ENCODE results near the gene FGFR2. TPM values are rescaled to one million over a fixed set of nuclear protein-coding genes. Genes with fewer than 3 reads are reported as not detected.

The FGFR2 gene
- total RNA-seq, 1 donor from 2014 or later: 11.8 TPM

DNA sequence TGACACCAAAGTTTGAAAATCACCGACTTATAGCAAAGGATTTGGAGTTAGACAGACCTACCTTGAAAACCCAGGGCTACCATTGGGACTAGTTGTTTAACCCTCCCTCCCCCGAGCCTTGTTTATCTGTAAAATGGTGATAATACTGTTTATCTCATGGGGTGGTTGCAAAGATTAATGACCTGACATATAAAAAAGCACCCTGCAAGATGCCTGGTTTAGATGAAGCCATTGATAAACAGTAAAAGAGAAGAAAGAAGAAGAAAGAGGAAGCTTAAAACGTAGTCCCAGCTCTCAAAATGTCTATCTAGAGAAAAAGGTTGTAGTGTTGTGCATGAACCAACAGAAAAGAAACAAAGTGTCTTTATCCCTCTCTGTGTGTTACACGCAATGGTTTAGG lies 145.7 kb downstream of the FGFR2 start:
- FAIRE-seq: no peak
- H3K36me3 Mint-ChIP-seq (ENCODE audit: low read depth, unreplicated experiment): peaks cover 2% of the 10 kb centered on the region
- H3K4me2 ChIP-seq (ENCODE audit: low read length): no peak overlapping the region

DNA sequence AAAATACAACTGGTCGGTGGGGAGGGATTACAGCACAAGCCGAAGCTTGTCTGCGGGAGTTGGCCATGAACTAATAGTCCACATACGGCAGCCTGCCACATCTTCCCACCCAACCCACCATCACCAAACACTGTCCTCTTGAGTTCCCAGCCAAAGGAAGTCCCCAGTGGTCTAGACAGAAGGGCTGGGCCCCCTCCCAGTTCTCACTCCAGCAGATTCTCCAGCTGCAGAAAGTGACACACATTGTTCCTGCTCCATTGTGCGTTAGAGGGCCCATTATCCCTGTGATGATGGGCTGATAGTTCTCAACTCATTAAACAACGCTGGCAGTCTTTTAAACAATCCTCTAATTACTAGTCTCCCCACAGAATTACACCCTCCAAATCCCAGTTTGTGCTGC lies 148.0 kb downstream of the FGFR2 start:
- H3K27me3 ChIP-seq (ENCODE audit: insufficient read depth, low read length): no peaks in the 10 kb centered on the region
- Mint-ChIP-seq H3K4me3 (ENCODE audit: unreplicated experiment) (no peak overlapping the region), H3K36me3 (ENCODE audit: low read depth, unreplicated experiment) (no peaks in the 10 kb centered on the region), H3K27ac (ENCODE audit: unreplicated experiment) (no peak overlapping the region), H3K9me3 (ENCODE audit: unreplicated experiment) (no peaks in the 10 kb centered on the region), H3K4me1 (ENCODE audit: low read depth, unreplicated experiment) (peaks cover 9% of the 10 kb centered on the region), H3K27me3 (ENCODE audit: low read depth, unreplicated experiment) (peaks cover 11% of the 10 kb centered on the region)
- no peaks in the 10 kb centered on the region for H3K9me3 ChIP-seq (ENCODE audit: insufficient read depth, low read depth, low read length)
- H3K27ac ChIP-seq (ENCODE audit: low read depth, low read length): no peak overlapping the region
- no peak overlapping the region for H2AFZ ChIP-seq (ENCODE audit: low read depth, low read length)
- no peaks in the 10 kb centered on the region for H3K4me1 ChIP-seq (ENCODE audit: insufficient read depth, low read length)
- no peaks in the 10 kb centered on the region for H4K20me1 ChIP-seq (ENCODE audit: insufficient read depth, low read length)
- no peak overlapping the region for H3K4me3 ChIP-seq (ENCODE audit: insufficient read depth, low read depth, low read length)
- H3K9ac ChIP-seq (ENCODE audit: low read length): no peak overlapping the region
- H3K4me2 ChIP-seq (ENCODE audit: low read length): no peak overlapping the region
- FAIRE-seq: no peak
- TF ChIP-seq, protein P1, sequence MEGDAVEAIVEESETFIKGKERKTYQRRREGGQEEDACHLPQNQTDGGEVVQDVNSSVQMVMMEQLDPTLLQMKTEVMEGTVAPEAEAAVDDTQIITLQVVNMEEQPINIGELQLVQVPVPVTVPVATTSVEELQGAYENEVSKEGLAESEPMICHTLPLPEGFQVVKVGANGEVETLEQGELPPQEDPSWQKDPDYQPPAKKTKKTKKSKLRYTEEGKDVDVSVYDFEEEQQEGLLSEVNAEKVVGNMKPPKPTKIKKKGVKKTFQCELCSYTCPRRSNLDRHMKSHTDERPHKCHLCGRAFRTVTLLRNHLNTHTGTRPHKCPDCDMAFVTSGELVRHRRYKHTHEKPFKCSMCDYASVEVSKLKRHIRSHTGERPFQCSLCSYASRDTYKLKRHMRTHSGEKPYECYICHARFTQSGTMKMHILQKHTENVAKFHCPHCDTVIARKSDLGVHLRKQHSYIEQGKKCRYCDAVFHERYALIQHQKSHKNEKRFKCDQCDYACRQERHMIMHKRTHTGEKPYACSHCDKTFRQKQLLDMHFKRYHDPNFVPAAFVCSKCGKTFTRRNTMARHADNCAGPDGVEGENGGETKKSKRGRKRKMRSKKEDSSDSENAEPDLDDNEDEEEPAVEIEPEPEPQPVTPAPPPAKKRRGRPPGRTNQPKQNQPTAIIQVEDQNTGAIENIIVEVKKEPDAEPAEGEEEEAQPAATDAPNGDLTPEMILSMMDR (IDR thresholded peaks at IDR 0.05; ENCODE audit: insufficient read depth, low read depth, low read length): no peak
- no peak for TF ChIP-seq EZH2 (IDR thresholded peaks at IDR 0.05; ENCODE audit: insufficient read depth, low read length)
- no peaks in the 10 kb centered on the region for H3K79me2 ChIP-seq (ENCODE audit: insufficient read depth, low read length)
- no peaks in the 10 kb centered on the region for H3K36me3 ChIP-seq (ENCODE audit: insufficient read depth, low read length)
- no peak for DNase-seq (ENCODE audit: low read depth)

More for the DNA sequence above, 145.7 kb downstream of the FGFR2 start:
- TF ChIP-seq EZH2 (IDR thresholded peaks at IDR 0.05; ENCODE audit: insufficient read depth, low read length): no peak
- TF ChIP-seq, protein P1 (IDR thresholded peaks at IDR 0.05; ENCODE audit: insufficient read depth, low read depth, low read length): no peak
- no peak overlapping the region for H3K27ac ChIP-seq (ENCODE audit: low read depth, low read length)
- DNase-seq (ENCODE audit: low read depth): no peak
- no peaks in the 10 kb centered on the region for H3K27me3 ChIP-seq (ENCODE audit: insufficient read depth, low read length)
- H2AFZ ChIP-seq (ENCODE audit: low read depth, low read length): no peak overlapping the region
- Mint-ChIP-seq H3K9me3 (ENCODE audit: unreplicated experiment) (peaks cover 7% of the 10 kb centered on the region), H3K4me3 (ENCODE audit: unreplicated experiment) (no peak overlapping the region), H3K27me3 (ENCODE audit: low read depth, unreplicated experiment) (peaks cover 9% of the 10 kb centered on the region), H3K27ac (ENCODE audit: unreplicated experiment) (no peak overlapping the region), H3K4me1 (ENCODE audit: low read depth, unreplicated experiment) (peaks cover 12% of the 10 kb centered on the region)
- no peaks in the 10 kb centered on the region for H3K4me1 ChIP-seq (ENCODE audit: insufficient read depth, low read length)
- H4K20me1 ChIP-seq (ENCODE audit: insufficient read depth, low read length): no peaks in the 10 kb centered on the region
- H3K4me3 ChIP-seq (ENCODE audit: insufficient read depth, low read depth, low read length): no peak overlapping the region
- H3K79me2 ChIP-seq (ENCODE audit: insufficient read depth, low read length): no peaks in the 10 kb centered on the region
- no peak overlapping the region for H3K9ac ChIP-seq (ENCODE audit: low read length)
- H3K36me3 ChIP-seq (ENCODE audit: insufficient read depth, low read length): no peaks in the 10 kb centered on the region
- no peaks in the 10 kb centered on the region for H3K9me3 ChIP-seq (ENCODE audit: insufficient read depth, low read depth, low read length)

DNA sequence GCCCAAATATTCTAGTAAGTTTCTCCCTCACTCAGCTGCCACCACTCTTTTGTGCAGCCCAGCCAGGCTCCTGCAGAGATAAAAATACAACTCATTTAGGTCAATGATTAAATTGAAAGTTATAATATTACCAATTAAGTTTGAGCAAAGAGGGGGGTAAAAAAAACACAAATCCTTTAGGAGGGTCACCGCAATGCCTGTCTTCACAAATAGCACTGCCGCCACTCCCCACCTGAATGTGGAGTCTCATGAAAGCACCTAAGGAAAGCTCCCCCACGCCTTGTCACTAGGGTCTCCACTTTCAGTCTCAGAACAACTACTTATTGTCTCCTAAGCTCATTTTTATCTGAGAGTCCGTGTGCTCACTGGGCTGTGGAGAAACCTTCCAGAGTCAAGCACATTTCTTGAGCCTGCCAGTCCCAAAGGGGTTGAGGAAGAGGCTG lies 148.7 kb downstream of the FGFR2 start:
- Mint-ChIP-seq H3K4me1 (ENCODE audit: low read depth, unreplicated experiment) (peaks cover 6% of the 10 kb centered on the region), H3K36me3 (ENCODE audit: low read depth, unreplicated experiment) (no peaks in the 10 kb centered on the region), H3K27me3 (ENCODE audit: low read depth, unreplicated experiment) (peaks cover 14% of the 10 kb centered on the region), H3K27ac (ENCODE audit: unreplicated experiment) (no peak overlapping the region), H3K9me3 (ENCODE audit: unreplicated experiment) (no peaks in the 10 kb centered on the region), H3K4me3 (ENCODE audit: unreplicated experiment) (no peak overlapping the region)
- Histone ChIP-seq H3K27me3 (ENCODE audit: insufficient read depth, low read length) (no peaks in the 10 kb centered on the region), H2AFZ (ENCODE audit: low read depth, low read length) (no peak overlapping the region), H4K20me1 (ENCODE audit: insufficient read depth, low read length) (no peaks in the 10 kb centered on the region), H3K9me3 (ENCODE audit: insufficient read depth, low read depth, low read length) (no peaks in the 10 kb centered on the region), H3K9ac (ENCODE audit: low read length) (no peak overlapping the region), H3K4me2 (ENCODE audit: low read length) (no peak overlapping the region), H3K27ac (ENCODE audit: low read depth, low read length) (no peak overlapping the region), H3K4me1 (ENCODE audit: insufficient read depth, low read length) (no peaks in the 10 kb centered on the region), H3K79me2 (ENCODE audit: insufficient read depth, low read length) (no peaks in the 10 kb centered on the region), H3K4me3 (ENCODE audit: insufficient read depth, low read depth, low read length) (no peak overlapping the region), H3K36me3 (ENCODE audit: insufficient read depth, low read length) (no peaks in the 10 kb centered on the region)
- TF ChIP-seq, protein P1 (IDR thresholded peaks at IDR 0.05; ENCODE audit: insufficient read depth, low read depth, low read length): no peak
- no peak for TF ChIP-seq EZH2 (IDR thresholded peaks at IDR 0.05; ENCODE audit: insufficient read depth, low read length)
- DNase-seq (ENCODE audit: low read depth) (no peak), FAIRE-seq (no peak)

All from astrocyte (in vitro differentiated cells and primary cell).